ENCODE measurements around the gene ABAT.
"Not testable (repeated sequence)": the region's sequence is repeated elsewhere in the genome, so short reads cannot be mapped to it uniquely, and the experiment has no call there.

The ABAT gene

GRCh38 chr16:8741636-8742035, 67.2 kb downstream of the ABAT start:
- Mint-ChIP-seq H3K4me3 (no peak overlapping the region), H3K27me3 (no peaks in the 10 kb centered on the region), H3K27ac (no peak overlapping the region), H3K4me1 (no peaks in the 10 kb centered on the region), H3K9me3 (peaks cover 0 to 2% of the 10 kb centered on the region in 2 donors), H3K36me3 (peaks cover 28 to 29% of the 10 kb centered on the region in 2 donors)
- ATAC-seq (replicated peaks): no peak
- DNase-seq: no peak

- no peak for DNase-seq
- peaks cover 0 to 2% of the 10 kb centered on the region in 2 donors for H3K9me3 Mint-ChIP-seq
- H3K36me3 Mint-ChIP-seq: peaks cover 25 to 27% of the 10 kb centered on the region in 2 donors
Measured at GRCh38 chr16:8742068-8742467, 67.7 kb downstream of the ABAT start.

GRCh38 chr16:8748944-8749343, 74.5 kb downstream of the ABAT start:
- H3K27me3 Mint-ChIP-seq; DNase-seq; H3K4me1 Mint-ChIP-seq; ATAC-seq (replicated peaks); H3K9me3 Mint-ChIP-seq; H3K4me3 Mint-ChIP-seq; H3K27ac Mint-ChIP-seq: not testable (repeated sequence)
- H3K36me3 Mint-ChIP-seq: peaks cover 26 to 41% of the 10 kb centered on the region in 2 donors

More at GRCh38 chr16:8742068-8742467, 67.7 kb downstream of the ABAT start:
- Mint-ChIP-seq H3K27me3 (no peaks in the 10 kb centered on the region), H3K27ac (no peak overlapping the region), H3K4me1 (no peaks in the 10 kb centered on the region), H3K4me3 (no peak overlapping the region)
- ATAC-seq (replicated peaks): no peak

GRCh38 chr16:8751481-8752311, 77.3 kb downstream of the ABAT start:
- H3K4me3 Mint-ChIP-seq: no peak overlapping the region
- no peak for ATAC-seq (replicated peaks)
- no peaks in the 10 kb centered on the region for H3K9me3 Mint-ChIP-seq
- peaks cover 34 to 39% of the 10 kb centered on the region in 2 donors for H3K36me3 Mint-ChIP-seq
- no peaks in the 10 kb centered on the region for H3K4me1 Mint-ChIP-seq
- H3K27me3 Mint-ChIP-seq: no peaks in the 10 kb centered on the region
- no peak for DNase-seq
- H3K27ac Mint-ChIP-seq: no peak overlapping the region

GRCh38 chr16:8752706-8753105, 78.3 kb downstream of the ABAT start:
- H3K4me3 Mint-ChIP-seq: no peak overlapping the region
- no peak for ATAC-seq (replicated peaks)
- H3K36me3 Mint-ChIP-seq: peaks cover 40 to 45% of the 10 kb centered on the region in 2 donors
- no peaks in the 10 kb centered on the region for H3K9me3 Mint-ChIP-seq
- no peak for DNase-seq
- H3K4me1 Mint-ChIP-seq: no peaks in the 10 kb centered on the region
- H3K27me3 Mint-ChIP-seq: no peaks in the 10 kb centered on the region
- H3K27ac Mint-ChIP-seq: no peak overlapping the region

- H3K4me1 Mint-ChIP-seq: no peaks in the 10 kb centered on the region
- no peaks in the 10 kb centered on the region for H3K9me3 Mint-ChIP-seq
- H3K4me3 Mint-ChIP-seq: no peak overlapping the region
- ATAC-seq (replicated peaks) (no peak), DNase-seq (no peak)
- peaks cover 48 to 52% of the 10 kb centered on the region in 2 donors for H3K36me3 Mint-ChIP-seq
- H3K27ac Mint-ChIP-seq: no peak overlapping the region
- H3K27me3 Mint-ChIP-seq: no peaks in the 10 kb centered on the region
Measured at GRCh38 chr16:8753416-8754054, 79.1 kb downstream of the ABAT start.

- no peak for ATAC-seq (replicated peaks)
- no peaks in the 10 kb centered on the region for H3K4me1 Mint-ChIP-seq
- no peak for DNase-seq
- H3K4me3 Mint-ChIP-seq: no peak overlapping the region
- peaks cover 51 to 57% of the 10 kb centered on the region in 2 donors for H3K36me3 Mint-ChIP-seq
- H3K27ac Mint-ChIP-seq: no peak overlapping the region
- H3K9me3 Mint-ChIP-seq: no peaks in the 10 kb centered on the region
- no peaks in the 10 kb centered on the region for H3K27me3 Mint-ChIP-seq
Measured at GRCh38 chr16:8756755-8757154, 82.3 kb downstream of the ABAT start.

GRCh38 chr16:8758022-8758421, 83.6 kb downstream of the ABAT start:
- H3K4me1 Mint-ChIP-seq: no peaks in the 10 kb centered on the region
- peaks cover 49 to 55% of the 10 kb centered on the region in 2 donors for H3K36me3 Mint-ChIP-seq
- H3K27me3 Mint-ChIP-seq: no peaks in the 10 kb centered on the region
- H3K4me3 Mint-ChIP-seq: no peak overlapping the region
- DNase-seq: no peak
- no peak for ATAC-seq (replicated peaks)
- H3K9me3 Mint-ChIP-seq: no peaks in the 10 kb centered on the region
- no peak overlapping the region for H3K27ac Mint-ChIP-seq

GRCh38 chr16:8760021-8760420, 85.6 kb downstream of the ABAT start:
- H3K27me3 Mint-ChIP-seq: no peaks in the 10 kb centered on the region

GRCh38 chr16:8761078-8761477, 86.7 kb downstream of the ABAT start:
- Mint-ChIP-seq H3K4me3 (no peak overlapping the region), H3K27me3 (no peaks in the 10 kb centered on the region), H3K4me1 (no peaks in the 10 kb centered on the region), H3K27ac (no peak overlapping the region), H3K9me3 (no peaks in the 10 kb centered on the region), H3K36me3 (peaks cover 41 to 50% of the 10 kb centered on the region in 2 donors)
- no peak for ATAC-seq (replicated peaks)
- DNase-seq: no peak

More at GRCh38 chr16:8760021-8760420, 85.6 kb downstream of the ABAT start:
- Mint-ChIP-seq H3K27ac (no peak overlapping the region), H3K4me3 (no peak overlapping the region), H3K36me3 (peaks cover 41 to 49% of the 10 kb centered on the region in 2 donors), H3K4me1 (no peaks in the 10 kb centered on the region), H3K9me3 (no peaks in the 10 kb centered on the region)
- DNase-seq (no peak), ATAC-seq (replicated peaks) (no peak)

- H3K4me1 Mint-ChIP-seq: no peaks in the 10 kb centered on the region
- H3K9me3 Mint-ChIP-seq: no peaks in the 10 kb centered on the region
- no peak for DNase-seq
- no peak for ATAC-seq (replicated peaks)
- H3K4me3 Mint-ChIP-seq: no peak overlapping the region
- H3K27me3 Mint-ChIP-seq: no peaks in the 10 kb centered on the region
- H3K36me3 Mint-ChIP-seq: peaks cover 43 to 49% of the 10 kb centered on the region in 2 donors
- H3K27ac Mint-ChIP-seq: no peak overlapping the region
Measured at GRCh38 chr16:8762254-8762653, 87.8 kb downstream of the ABAT start.

- Mint-ChIP-seq H3K9me3 (no peaks in the 10 kb centered on the region), H3K36me3 (peaks cover 37 to 45% of the 10 kb centered on the region in 2 donors), H3K4me3 (no peak overlapping the region), H3K4me1 (no peaks in the 10 kb centered on the region), H3K27ac (no peak overlapping the region), H3K27me3 (no peaks in the 10 kb centered on the region)
- no peak for ATAC-seq (replicated peaks)
- no peak for DNase-seq
Measured at GRCh38 chr16:8763083-8763482, 88.7 kb downstream of the ABAT start.

- ATAC-seq (replicated peaks) (no peak), DNase-seq (no peak)
- no peak overlapping the region for H3K4me3 Mint-ChIP-seq
- H3K27me3 Mint-ChIP-seq: no peaks in the 10 kb centered on the region
- H3K4me1 Mint-ChIP-seq: no peaks in the 10 kb centered on the region
- no peak overlapping the region for H3K27ac Mint-ChIP-seq
- H3K9me3 Mint-ChIP-seq: no peaks in the 10 kb centered on the region
- peaks cover 29 to 46% of the 10 kb centered on the region in 2 donors for H3K36me3 Mint-ChIP-seq
Measured at GRCh38 chr16:8763899-8764298, 89.5 kb downstream of the ABAT start.

- Mint-ChIP-seq H3K4me3 (no peak overlapping the region), H3K27me3 (no peaks in the 10 kb centered on the region), H3K36me3 (peaks cover 33 to 50% of the 10 kb centered on the region in 2 donors), H3K9me3 (no peaks in the 10 kb centered on the region), H3K4me1 (no peaks in the 10 kb centered on the region), H3K27ac (no peak overlapping the region)
- ATAC-seq (replicated peaks): no peak
- no peak for DNase-seq
Measured at GRCh38 chr16:8764525-8765250, 90.3 kb downstream of the ABAT start.

Measured in stimulated activated naive B cell treated with anti-CD40 and anti-IgM and Interleukin-4, amounts not matched to agents 10 μg/mL and 1 μg/mL and 100 μg/mL, for 72 hours (primary cell).